Esophagus muscularis mucosa (tissue), 4 donors: ENCODE measurements around the gene S100A8.

Experiments used
- EP300 ChIP-seq: sonication (generic); formaldehyde crosslinking; IDR thresholded peaks from one replicate; pipeline ENCODE4 v1.6.1; 2017; ENCODE audit warnings: antibody characterized with exemption
- POLR2A ChIP-seq: fragments of 450-650 bp; IDR thresholded peaks from one replicate; pipeline ENCODE4 v1.6.1; 2017; ENCODE audit warnings: antibody characterized with exemption, moderate library complexity, mild to moderate bottlenecking, low read depth
- POLR2AphosphoS5 ChIP-seq, 2 donors: sonication (generic); formaldehyde crosslinking; IDR thresholded peaks; one replicate each; pipeline ENCODE4 v1.6.1; 2017; ENCODE audit warnings: antibody characterized with exemption in 2 of 2
- TF ChIP-seq, protein P1 (sequence below), 3 experiments: fragments of 200-600 bp in 2 of 3; fragments of 450-650 bp in 1 of 3; sonication (generic) in 2 of 3; IDR thresholded peaks; one replicate each; pipeline ENCODE4 v1.5.1; 2017 to 2019; ENCODE audit warnings: antibody characterized with exemption in 3 of 3, mild to moderate bottlenecking in 2 of 3, moderate library complexity in 1 of 3

DNA sequence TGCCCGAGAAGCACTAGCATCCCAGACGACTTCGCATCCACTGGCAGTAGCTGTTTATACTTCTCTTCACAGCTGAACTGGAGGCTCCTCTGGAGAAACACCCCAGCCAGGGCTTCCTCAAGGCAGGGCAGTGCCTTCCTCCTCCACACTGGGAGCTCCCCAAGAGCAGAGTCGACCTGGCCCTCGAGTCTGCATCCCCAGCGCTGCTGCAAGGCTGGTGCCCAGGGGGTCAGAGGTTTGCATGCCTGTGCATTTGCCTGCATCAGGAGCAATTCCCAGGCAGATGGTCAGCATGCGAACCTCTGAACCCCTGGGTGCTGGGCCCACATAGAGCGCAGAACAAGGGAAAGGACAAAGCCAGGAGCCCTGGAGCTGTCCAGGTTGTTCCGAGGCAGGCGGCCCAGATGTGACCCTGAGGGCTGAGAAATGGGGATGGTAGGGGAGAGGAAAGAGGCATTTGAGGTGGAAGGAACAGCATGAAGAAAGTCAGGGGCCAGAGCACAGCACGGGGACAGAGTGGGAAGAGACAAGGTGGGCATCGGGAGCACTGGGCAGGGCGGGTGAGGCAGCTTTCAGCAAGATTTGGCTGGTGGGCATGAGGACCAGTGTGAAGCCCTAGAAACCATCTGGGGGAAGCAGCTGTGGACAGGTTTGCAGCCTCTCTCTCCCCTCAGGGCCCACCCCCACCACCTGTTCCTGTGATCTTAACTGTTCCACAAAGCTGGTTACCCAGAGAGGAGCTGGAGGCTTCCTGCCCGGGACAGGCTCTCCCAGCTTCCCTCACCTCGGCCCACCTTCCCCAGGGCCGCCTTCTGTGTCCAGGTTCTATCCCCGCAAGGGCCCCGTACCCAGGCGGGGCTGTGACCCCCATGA is 6.4 kb upstream of the S100A8 start:
- TF ChIP-seq POLR2A (no peak), POLR2AphosphoS5 (IDR thresholded peaks at IDR 0.05) (no peak), EP300 (no peak)
- TF ChIP-seq, protein P1, sequence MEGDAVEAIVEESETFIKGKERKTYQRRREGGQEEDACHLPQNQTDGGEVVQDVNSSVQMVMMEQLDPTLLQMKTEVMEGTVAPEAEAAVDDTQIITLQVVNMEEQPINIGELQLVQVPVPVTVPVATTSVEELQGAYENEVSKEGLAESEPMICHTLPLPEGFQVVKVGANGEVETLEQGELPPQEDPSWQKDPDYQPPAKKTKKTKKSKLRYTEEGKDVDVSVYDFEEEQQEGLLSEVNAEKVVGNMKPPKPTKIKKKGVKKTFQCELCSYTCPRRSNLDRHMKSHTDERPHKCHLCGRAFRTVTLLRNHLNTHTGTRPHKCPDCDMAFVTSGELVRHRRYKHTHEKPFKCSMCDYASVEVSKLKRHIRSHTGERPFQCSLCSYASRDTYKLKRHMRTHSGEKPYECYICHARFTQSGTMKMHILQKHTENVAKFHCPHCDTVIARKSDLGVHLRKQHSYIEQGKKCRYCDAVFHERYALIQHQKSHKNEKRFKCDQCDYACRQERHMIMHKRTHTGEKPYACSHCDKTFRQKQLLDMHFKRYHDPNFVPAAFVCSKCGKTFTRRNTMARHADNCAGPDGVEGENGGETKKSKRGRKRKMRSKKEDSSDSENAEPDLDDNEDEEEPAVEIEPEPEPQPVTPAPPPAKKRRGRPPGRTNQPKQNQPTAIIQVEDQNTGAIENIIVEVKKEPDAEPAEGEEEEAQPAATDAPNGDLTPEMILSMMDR (IDR thresholded peaks at IDR 0.05): no peak
